A172 (cell line): ENCODE data around the gene SMC3. TPM values are rescaled to one million over a fixed set of nuclear protein-coding genes. Genes with fewer than 3 reads are reported as not detected.
"Not testable (repeated sequence)": the region's sequence is repeated elsewhere in the genome, so short reads cannot be mapped to it uniquely, and the experiment has no call there.

ENCODE experiments used
- DNase-seq: peaks from one replicate; pipeline ENCODE4 v3.0.0-alpha.2; 2015; ENCODE audit warnings: low spot score
- total RNA-seq: library from RNA; depleted of rRNA; stranded (reverse); fragments of >200 nt; shearing (Covaris generic); gene quantifications from 2 replicates; pipeline ENCODE4 v1.2.3, GENCODE V29; 2014; rRNA removed

SMC3 gene
- total RNA-seq, result 68.1 and 89.3 TPM in 2 replicates

DNA sequence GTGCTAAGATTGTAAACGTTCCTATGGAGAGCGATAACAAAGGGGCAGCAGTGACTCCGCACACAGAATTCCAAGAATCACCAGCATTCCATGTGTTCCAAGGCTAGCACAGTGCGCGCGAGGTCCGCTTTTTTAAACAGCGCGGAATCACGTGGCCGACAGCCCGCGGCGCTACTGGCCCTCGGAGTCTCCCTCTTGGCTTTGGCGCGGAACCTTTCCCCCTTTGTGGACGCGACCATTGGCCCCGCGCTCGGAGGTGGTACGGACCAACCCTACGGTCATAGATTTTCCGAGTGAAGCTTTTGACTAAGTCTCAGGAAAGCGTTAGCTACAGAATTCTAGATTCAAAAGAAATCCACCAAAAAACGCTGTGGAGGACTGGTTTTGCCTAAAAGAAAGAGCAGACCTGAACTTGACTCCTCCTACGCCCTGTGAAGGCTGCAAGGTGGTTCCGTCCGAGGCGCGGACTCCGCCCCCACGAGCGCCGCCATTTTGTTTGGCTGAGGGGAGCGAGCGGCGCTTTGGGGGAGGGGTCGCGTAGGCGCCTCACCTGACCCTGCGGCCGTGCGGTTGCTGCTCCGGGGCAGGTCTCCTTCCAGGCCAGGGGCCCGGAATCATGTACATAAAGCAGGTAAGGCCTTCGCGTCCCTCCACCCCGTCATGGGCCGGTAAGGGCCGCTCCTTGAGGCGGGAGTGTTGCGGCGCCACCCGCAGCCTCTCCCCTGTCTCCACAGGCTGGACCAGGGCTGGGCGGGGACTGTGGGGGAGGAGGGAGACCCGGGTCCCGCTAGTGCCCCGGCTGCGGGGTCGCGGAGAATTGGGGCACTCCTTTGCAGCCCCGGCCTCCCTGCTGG is at the start of gene SMC3:
SMC3 (plus strand) TSS at position 495 of the 854 bp plus-strand sequence; CDS start at position 617, 122 bp downstream.
- DNase-seq, result peak; percentile 94

DNA sequence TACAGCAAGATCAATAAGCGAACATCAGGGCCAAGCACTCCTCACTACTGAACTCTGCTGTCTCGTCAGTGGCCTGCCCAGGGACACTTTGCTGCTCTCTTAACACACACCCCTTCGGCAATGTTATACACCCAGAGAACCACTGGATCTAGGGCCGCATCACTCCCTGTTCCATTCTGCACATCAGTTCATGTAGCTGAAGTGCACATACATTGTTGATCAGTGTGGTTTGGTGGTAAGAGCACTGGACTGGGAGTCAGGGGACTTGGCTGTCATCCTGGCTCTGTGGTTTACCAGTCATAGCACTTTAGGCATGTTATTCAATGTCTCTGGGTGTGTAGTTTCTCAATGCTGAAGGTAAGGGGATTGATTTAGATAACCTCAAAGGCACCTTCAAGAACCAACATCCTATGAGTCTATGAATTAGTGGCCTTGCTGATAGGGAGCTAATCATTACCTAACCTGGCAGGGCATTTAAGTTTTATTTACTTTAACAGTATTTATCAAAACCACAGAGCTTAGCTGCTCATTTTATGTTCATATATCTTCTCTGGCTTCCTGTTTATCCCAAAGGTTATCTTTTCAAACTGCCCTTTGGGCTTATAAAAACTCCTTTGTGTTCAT is 45.0 kb upstream of the SMC3 start:
- DNase-seq, result peak; percentile 93

DNA sequence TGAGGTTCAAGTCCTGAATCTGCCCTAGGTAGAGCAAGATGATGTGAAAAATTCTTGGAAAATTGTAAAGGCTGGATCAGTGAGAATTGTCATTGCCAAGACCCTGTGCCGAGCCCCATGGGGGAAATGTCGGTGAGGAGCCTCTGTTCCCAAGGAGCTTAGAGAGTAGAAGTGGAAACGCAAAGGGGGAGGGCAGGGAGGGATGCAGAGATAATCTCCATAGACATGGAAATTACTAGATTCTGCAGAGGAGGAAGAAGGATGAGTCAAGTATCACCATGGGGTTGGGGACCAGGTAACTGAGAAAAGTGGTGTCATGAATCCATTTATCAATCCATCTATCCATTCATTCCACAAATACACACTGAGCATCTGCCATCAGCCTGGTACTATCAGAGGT is 43.8 kb upstream of the SMC3 start:
- DNase-seq, result no peak

DNA sequence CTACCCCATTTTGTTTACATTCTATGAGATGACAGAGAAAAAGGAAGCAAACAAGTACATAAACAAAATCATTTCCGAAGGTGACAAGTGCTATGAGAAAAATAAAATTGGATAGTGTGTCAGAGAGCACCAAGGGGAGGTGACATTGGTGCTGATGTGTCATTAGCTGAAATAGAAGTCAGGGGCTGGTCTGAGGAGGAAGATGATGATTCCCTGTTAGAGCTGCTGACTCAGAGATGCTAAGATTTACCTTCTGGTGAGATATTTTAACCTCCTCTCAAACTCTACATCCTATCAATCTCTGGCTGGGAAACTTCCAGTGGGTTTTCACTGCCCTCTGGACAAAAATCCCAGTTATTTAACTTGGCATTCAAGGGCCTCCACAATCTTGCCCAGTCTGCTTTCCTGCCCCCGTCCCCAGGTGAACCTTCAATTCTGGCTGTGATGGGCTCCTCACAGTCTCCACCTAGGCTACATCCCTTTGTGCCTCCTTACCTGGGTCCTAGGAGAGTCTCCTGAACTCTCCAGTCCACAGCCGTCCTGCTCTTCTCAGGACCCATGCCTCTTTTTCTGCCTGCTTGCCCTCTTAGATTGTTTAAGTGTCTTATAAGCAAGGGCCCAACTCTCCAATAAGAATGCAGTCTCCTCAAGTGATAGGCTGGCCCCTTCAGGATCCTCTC is 43.2 kb upstream of the SMC3 start:
- peak; percentile 72 for DNase-seq

DNA sequence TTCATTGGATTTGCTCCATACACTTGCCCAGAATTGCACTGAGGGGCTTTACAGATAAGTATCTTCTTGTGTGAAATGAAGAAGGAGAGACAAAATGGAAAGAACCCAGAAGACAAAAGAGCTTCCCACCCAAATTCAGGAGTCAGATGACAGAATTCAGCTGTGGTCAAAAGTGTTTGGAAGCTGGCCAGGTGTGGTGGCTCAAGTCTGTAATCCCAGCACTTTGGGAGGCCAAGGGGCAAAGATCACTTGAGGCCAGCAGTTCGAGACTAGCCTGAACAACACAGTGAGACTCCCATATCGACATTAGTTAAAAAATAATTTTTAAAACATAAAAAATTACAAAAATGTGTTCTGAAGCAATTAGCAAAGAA is 42.6 kb upstream of the SMC3 start:
- no peak for DNase-seq

DNA sequence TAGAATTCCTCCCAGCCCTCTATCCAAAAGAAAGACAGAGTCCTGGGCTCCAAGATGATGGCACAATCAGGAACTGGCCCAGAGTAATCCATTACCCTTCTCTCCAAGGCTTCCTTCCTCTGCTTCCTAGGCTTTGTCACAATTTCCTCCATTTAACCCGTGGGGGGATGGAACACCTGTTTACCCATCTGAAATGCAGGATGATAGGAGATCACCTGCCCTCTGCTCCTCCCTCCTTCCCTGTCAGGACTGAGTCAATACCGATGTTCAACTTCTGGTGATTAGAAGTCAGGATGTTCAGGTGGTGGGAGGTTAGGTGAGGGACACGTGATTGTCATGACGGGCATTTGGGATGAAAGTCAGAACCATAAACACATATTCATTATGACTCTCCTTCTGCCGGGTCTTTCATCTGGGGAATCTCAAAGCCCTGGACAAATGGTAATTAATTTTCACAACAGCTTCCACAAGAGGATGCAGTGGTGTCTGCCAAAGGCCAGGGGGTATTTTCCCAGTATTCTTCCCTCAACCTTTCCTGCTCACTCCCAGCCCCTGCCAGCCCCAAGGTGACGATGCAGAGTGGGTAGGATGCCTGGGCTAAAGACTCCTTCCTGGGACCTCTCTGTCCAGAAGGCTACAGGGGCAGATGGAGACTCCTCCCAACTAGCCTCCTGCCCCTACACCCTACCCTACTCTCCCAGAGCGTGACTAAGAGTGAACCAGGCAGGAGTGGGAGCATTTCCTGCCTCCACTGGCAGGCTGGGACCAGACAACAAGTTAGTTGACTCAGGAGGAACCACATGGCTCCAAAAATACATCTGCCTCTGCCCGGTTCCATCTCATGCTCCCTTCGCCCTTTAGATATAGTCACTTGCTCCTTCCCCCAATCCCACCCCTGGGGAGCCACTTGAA is 41.9 kb upstream of the SMC3 start:
- peak; percentile 73 for DNase-seq

DNA sequence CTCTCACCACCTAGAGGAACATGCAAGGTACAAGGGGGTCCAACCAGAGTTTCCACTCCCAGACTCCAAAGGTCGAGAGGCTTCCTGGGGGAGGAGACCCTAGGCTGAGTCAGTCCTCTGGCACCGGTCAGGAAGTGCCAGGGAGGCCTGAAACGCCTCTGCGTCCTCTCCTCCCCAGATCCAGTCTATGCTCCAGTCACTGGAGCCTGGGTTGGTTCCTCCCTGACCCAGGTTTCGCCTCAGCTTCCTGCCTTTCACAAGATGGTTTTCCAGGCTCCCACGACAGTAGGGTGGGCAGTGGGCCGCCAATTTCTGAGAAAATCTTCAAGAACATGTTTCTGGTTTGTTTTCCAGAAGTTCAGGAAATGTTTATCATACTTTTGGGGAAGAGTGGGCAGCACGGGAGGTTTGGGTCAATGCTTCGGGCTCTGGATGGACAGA is 39.7 kb upstream of the SMC3 start:
- DNase-seq, result no peak

DNA sequence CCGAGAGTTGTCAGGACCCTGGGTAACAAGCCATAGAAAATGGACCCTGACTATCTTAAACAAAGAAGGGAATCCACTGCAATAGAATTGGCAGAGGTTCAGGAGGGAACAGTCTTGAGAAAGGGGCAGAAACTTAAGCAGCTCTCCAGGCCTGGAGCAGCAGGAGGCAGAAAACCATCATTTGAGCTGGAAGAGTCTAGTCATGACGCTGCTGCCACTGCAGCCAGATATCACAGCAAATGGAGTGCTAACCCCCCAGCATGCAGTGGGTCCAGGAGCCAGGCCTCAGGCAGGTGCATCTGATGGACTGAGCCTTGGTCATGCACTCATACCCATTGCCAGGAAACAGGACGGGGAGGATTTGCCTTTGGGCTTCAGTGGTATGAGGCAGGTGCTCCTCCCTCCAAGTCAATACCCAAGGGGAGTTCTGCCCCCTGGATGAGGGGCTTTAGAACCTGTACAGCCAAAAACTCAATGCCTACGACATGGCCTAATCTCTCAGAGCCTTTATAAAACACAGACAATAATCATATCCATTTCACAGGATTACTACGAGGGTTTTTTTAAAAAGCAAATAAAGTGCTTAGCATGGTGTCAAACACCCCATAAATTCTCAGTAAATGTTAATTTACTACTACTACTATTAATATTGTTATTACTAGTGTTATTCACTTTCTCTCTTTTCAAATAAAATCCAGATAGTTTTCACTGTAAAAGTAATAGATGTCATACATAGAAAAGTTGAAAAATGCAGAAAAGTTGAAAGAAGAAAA is 39.1 kb upstream of the SMC3 start:
- no peak for DNase-seq

DNA sequence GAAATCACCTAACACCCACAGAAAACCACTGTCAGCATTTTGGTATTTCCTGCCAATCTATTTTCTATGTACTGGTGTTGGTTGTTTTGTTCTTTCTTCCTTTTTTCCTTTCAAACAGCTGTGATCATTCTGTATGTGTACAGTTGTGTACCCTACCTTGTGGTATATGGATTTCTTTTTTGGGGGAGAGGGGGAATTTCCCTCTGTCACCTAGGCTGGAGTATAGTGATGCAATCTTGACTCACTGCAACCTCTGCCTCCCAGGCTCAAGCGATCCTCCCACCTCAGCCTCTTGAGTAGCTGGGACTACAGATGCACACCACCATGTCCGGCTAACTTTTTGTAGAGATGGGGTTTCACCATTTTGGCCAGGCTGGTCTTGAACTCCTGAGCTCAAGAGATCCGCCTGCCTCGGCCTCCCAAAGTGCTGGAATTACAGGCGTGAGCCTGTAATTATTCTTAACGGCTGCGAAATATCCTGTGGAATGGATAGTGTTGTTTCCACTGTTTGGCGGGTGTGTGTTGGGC is 38.4 kb upstream of the SMC3 start:
- DNase-seq, result not testable (repeated sequence)

DNA sequence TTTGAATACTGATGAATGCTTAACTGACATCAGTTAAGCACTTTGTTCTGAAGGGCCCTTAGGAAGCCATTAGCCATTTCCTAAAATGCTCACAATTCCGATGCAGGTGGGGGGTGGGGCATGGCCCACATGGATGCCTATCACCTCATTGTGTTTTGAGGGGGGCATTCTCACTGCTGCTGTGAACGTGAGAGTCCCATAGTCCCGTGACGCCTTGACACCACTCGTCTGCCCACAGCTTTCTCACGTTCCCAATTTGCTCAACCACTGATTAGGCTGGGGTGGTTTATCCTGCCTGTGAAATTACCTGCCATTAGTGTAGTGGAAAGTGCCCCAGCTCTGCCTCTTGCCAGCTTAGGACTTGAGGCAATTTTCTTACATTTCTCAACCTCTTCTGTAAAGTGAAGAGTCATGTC is 37.9 kb upstream of the SMC3 start:
- DNase-seq, result no peak

DNA sequence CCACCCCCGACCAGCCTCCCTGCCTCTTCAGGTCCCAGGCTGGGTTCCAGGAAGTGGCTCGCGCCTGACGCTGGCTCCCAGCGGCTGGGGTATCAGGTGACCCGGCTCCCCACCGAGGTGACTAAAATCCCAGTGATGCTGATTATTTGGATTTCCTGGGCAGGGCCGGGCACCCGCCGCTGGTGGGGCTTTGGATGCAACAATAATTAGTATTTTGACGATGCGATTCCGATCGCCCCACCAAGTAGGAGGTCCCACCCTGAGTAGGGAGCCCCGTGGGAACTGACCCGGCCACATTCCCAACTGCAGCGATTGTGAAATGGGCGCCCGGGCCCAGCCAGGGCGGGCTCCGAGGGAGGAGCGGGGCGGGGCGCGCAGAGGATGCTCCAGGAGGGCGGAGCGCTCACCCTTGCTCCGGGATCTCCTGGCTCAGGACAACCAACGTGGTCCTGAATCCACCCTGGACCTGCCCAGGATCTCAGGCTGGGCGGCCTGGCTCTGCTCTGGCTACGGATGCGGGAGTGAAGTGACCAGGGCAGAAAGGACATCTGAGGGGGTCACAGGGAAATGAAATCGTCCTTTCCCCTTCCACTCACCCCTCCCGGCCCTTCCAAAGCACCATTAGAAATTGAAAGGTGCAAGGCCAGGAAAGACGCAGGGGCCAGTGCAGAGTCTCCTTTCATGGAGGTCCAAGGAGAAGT is 37.2 kb upstream of the SMC3 start:
- peak; percentile 87 for DNase-seq

DNA sequence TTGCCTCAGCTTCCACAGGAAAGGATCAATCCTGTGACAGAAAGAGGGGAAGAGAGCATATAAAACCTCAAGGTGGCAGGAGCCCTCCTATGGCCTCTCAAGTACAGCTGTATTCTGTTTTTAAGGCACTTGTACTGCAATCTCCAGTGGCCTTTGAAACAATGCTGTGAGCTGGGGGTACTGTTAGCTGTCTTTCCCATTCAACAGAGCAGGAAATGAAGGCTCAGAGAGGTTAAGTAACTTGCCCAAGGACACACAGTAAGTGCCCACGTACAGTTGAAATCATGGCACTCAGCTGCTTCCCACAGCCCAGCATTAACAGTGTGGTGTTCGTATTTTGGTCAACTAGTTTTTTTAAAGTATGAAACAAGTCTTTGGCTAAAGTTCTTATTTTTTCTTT is 35.8 kb upstream of the SMC3 start:
- DNase-seq, result no peak

DNA sequence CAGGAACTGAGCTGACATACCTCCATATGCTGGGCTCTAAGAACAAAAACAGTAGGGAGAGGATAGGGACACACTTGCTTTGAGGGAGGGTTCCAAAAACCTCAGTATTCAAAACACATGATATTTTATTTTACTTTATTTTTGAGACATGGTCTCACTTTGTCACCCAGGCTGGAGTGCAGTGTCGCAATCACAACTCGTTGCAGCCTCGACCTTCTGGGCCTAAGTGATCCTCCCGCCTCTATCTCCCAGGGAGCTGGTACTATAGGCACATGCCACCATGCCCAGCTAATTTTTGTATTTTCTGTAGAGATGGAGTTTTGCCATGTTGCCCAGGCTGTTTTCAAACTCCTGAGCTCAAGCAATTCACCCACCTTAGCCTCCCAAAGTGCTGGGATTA is 34.9 kb upstream of the SMC3 start:
- not testable (repeated sequence) for DNase-seq

DNA sequence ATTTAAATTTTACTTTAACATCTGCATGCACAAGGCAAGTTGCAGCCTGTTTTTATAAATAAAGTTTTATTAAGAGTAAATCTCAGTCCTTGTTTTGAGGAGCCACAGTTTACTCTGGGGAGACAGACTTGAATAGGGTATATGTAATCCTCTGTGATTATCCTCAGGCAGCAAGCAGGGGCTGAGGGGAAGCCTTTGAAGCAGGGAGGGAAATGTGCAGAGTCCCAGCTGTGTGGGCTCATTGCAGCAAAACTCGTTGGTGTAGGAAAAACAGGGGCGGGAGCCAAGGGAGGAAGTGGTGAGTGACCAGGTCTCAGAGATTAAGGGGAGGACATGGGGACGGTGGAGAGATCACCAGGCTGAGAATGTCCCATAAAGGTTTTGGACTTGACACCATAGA is 34.3 kb upstream of the SMC3 start:
- DNase-seq, result no peak

DNA sequence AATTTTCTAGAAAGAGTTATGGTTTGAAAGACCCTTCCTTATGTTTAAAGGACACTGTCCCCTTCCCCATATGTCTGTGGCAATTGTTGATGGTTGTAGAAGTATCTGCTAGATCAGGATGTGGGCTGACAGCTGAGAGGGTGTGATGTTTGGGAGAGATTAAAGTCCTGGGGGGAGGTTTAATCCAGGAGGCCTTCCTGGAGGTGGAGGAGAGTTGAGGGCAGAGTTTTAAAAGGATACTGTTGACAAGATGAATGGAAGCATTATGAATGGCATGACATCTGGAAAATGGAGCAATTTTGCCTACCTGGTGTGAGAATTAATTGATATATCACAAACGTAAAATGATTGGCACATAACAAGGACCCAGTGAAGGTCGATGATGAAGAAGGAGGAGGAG is 32.9 kb upstream of the SMC3 start:
- DNase-seq, result no peak

DNA sequence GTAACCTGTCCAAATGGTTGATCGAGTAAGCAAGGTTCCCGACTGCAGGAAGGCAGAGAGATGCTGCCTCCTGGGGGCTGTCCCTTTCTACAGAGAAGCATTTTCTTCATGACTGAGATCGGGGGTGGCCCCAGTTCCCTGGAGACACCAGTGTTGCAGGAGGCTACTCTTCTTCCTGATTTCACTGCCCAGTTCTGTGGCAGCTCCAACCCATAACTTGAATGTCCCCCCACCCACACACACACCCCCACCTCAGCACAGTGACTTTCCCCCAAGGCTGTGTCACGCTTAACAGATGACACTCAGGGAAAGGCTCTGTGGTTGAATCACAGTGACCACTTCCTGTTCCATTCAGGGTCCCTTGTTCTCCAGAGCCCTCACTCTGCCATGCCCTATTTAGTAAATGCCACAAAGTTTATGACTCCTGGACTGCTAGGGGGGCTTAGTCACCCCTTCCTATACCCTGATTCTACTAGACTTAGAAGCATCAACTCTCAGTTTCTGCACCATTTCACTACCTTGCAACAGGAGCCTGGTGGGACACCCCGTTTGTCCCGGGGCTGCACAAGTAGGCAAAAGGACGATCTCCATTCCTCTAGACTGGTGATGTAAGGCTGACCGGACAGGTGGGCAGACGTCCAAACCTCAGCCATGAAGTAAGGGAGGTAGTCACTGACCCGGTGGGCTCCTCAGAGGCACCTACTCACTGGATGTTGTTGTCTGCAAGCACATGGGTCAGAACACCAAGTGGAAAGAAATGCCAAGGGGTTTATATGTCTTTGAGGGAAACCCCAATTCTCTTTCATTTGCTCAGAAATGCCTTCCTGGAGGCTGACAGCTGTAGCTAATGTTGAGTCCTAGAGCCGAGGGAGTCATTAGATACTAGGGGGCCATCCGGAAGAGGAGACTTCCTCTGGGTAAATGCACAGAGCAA is 31.3 kb upstream of the SMC3 start:
- peak; percentile 89 for DNase-seq

DNA sequence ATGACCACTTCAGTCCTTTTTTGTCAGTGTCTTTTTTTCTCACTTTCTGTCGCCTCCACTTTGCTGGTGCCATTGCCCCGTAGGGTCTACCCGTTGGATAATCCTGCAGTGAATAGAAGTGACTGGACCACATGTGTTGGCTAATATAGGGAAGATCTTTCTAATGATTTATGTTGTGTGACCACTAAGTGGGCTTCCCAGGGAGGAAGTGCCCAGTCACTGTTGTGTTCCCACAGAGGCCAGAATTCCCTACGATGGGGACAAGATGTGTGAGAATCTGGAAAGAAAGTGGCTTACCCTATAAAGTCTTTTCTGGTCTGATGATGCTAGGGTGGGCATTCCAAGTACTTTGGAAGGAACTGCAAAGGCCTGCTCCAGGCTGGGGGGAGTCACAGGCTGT is 28.4 kb upstream of the SMC3 start:
- no peak for DNase-seq

DNA sequence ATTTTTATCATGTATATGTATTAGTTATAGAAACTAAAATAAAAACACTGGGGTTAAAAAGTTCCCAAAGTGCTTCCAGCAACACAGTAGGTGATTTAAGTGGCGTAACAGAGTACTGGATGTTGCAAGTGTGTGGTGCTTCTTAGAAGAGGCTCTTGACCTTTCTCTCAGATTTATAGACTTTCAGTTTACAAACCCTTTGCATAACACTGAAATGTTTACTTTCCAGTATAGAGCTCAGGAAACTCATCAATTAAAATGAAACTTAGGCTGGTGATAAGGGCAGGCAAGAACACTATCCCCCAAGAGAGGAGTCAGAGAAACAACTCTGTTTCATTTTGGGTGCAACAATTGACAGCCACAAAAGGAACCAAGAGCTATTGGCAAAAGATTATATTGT is 27.5 kb upstream of the SMC3 start:
- no peak for DNase-seq
